ENCODE results near the gene DMXL1.

The DMXL1 gene

GRCh38 chr5:119187776-119188529, 117.1 kb downstream of the DMXL1 start:
- Histone ChIP-seq H3K4me3 (ENCODE audit: insufficient read depth, low read depth, low read length, poor library complexity, severe bottlenecking) (no peak overlapping the region), H3K36me3 (ENCODE audit: control insufficient read depth, insufficient read depth, low read length) (no peaks in the 10 kb centered on the region), H3K9me3 (ENCODE audit: control insufficient read depth, low read length) (no peaks in the 10 kb centered on the region), H3K27ac (ENCODE audit: insufficient read depth, low read length, poor library complexity, severe bottlenecking) (no peak overlapping the region), H3K27me3 (replicated peaks; ENCODE audit: control insufficient read depth, insufficient read depth, low read length, poor library complexity, severe bottlenecking) (no peaks in the 10 kb centered on the region), H3K4me1 (ENCODE audit: control insufficient read depth, insufficient read depth, low read length, poor library complexity, severe bottlenecking) (peaks cover 10% of the 10 kb centered on the region)
- no peak for DNase-seq

- no peak overlapping the region for H3K27ac ChIP-seq (ENCODE audit: insufficient read depth, low read length, poor library complexity, severe bottlenecking)
- DNase-seq, result no peak
- H3K9me3 ChIP-seq (ENCODE audit: control insufficient read depth, low read length), result no peaks in the 10 kb centered on the region
- no peak overlapping the region for H3K4me3 ChIP-seq (ENCODE audit: insufficient read depth, low read depth, low read length, poor library complexity, severe bottlenecking)
- H3K36me3 ChIP-seq (ENCODE audit: control insufficient read depth, insufficient read depth, low read length), result no peaks in the 10 kb centered on the region
- H3K27me3 ChIP-seq (replicated peaks; ENCODE audit: control insufficient read depth, insufficient read depth, low read length, poor library complexity, severe bottlenecking), result no peaks in the 10 kb centered on the region
- peaks cover 10% of the 10 kb centered on the region for H3K4me1 ChIP-seq (ENCODE audit: control insufficient read depth, insufficient read depth, low read length, poor library complexity, severe bottlenecking)
Observed at GRCh38 chr5:119190470-119191095, 119.7 kb downstream of the DMXL1 start.

GRCh38 chr5:119191944-119192343, 121.1 kb downstream of the DMXL1 start:
- H3K4me3 ChIP-seq (ENCODE audit: insufficient read depth, low read depth, low read length, poor library complexity, severe bottlenecking), result no peak overlapping the region
- no peaks in the 10 kb centered on the region for H3K9me3 ChIP-seq (ENCODE audit: control insufficient read depth, low read length)
- H3K27ac ChIP-seq (ENCODE audit: insufficient read depth, low read length, poor library complexity, severe bottlenecking), result no peak overlapping the region
- no peaks in the 10 kb centered on the region for H3K27me3 ChIP-seq (replicated peaks; ENCODE audit: control insufficient read depth, insufficient read depth, low read length, poor library complexity, severe bottlenecking)
- peaks cover 10% of the 10 kb centered on the region for H3K4me1 ChIP-seq (ENCODE audit: control insufficient read depth, insufficient read depth, low read length, poor library complexity, severe bottlenecking)
- no peak for DNase-seq
- no peaks in the 10 kb centered on the region for H3K36me3 ChIP-seq (ENCODE audit: control insufficient read depth, insufficient read depth, low read length)

- DNase-seq, result no peak
- Histone ChIP-seq H3K9me3 (ENCODE audit: control insufficient read depth, low read length) (no peaks in the 10 kb centered on the region), H3K27me3 (replicated peaks; ENCODE audit: control insufficient read depth, insufficient read depth, low read length, poor library complexity, severe bottlenecking) (no peaks in the 10 kb centered on the region), H3K4me3 (ENCODE audit: insufficient read depth, low read depth, low read length, poor library complexity, severe bottlenecking) (no peak overlapping the region), H3K36me3 (ENCODE audit: control insufficient read depth, insufficient read depth, low read length) (peaks cover 13% of the 10 kb centered on the region), H3K4me1 (ENCODE audit: control insufficient read depth, insufficient read depth, low read length, poor library complexity, severe bottlenecking) (no peaks in the 10 kb centered on the region), H3K27ac (ENCODE audit: insufficient read depth, low read length, poor library complexity, severe bottlenecking) (no peak overlapping the region)
Observed at GRCh38 chr5:119200795-119201194, 129.9 kb downstream of the DMXL1 start.

GRCh38 chr5:119207105-119207504, 136.2 kb downstream of the DMXL1 start:
- H3K4me1 ChIP-seq (ENCODE audit: control insufficient read depth, insufficient read depth, low read length, poor library complexity, severe bottlenecking), result no peaks in the 10 kb centered on the region
- H3K27me3 ChIP-seq (replicated peaks; ENCODE audit: control insufficient read depth, insufficient read depth, low read length, poor library complexity, severe bottlenecking), result no peaks in the 10 kb centered on the region
- H3K36me3 ChIP-seq (ENCODE audit: control insufficient read depth, insufficient read depth, low read length), result peaks cover 5% of the 10 kb centered on the region
- H3K9me3 ChIP-seq (ENCODE audit: control insufficient read depth, low read length), result no peaks in the 10 kb centered on the region
- no peak overlapping the region for H3K4me3 ChIP-seq (ENCODE audit: insufficient read depth, low read depth, low read length, poor library complexity, severe bottlenecking)
- H3K27ac ChIP-seq (ENCODE audit: insufficient read depth, low read length, poor library complexity, severe bottlenecking), result no peak overlapping the region
- no peak for DNase-seq

GRCh38 chr5:119212026-119212425, 141.1 kb downstream of the DMXL1 start:
- DNase-seq, result no peak

GRCh38 chr5:119212676-119213075, 141.8 kb downstream of the DMXL1 start:
- Histone ChIP-seq H3K27me3 (replicated peaks; ENCODE audit: control insufficient read depth, insufficient read depth, low read length, poor library complexity, severe bottlenecking) (no peaks in the 10 kb centered on the region), H3K9me3 (ENCODE audit: control insufficient read depth, low read length) (no peaks in the 10 kb centered on the region), H3K36me3 (ENCODE audit: control insufficient read depth, insufficient read depth, low read length) (no peaks in the 10 kb centered on the region), H3K4me3 (ENCODE audit: insufficient read depth, low read depth, low read length, poor library complexity, severe bottlenecking) (no peak overlapping the region), H3K4me1 (ENCODE audit: control insufficient read depth, insufficient read depth, low read length, poor library complexity, severe bottlenecking) (no peaks in the 10 kb centered on the region), H3K27ac (ENCODE audit: insufficient read depth, low read length, poor library complexity, severe bottlenecking) (no peak overlapping the region)
- DNase-seq, result no peak

More at GRCh38 chr5:119212026-119212425, 141.1 kb downstream of the DMXL1 start:
- Histone ChIP-seq H3K9me3 (ENCODE audit: control insufficient read depth, low read length) (no peaks in the 10 kb centered on the region), H3K36me3 (ENCODE audit: control insufficient read depth, insufficient read depth, low read length) (no peaks in the 10 kb centered on the region), H3K27me3 (replicated peaks; ENCODE audit: control insufficient read depth, insufficient read depth, low read length, poor library complexity, severe bottlenecking) (no peaks in the 10 kb centered on the region), H3K4me1 (ENCODE audit: control insufficient read depth, insufficient read depth, low read length, poor library complexity, severe bottlenecking) (no peaks in the 10 kb centered on the region), H3K27ac (ENCODE audit: insufficient read depth, low read length, poor library complexity, severe bottlenecking) (no peak overlapping the region), H3K4me3 (ENCODE audit: insufficient read depth, low read depth, low read length, poor library complexity, severe bottlenecking) (no peak overlapping the region)

- Histone ChIP-seq H3K27me3 (replicated peaks; ENCODE audit: control insufficient read depth, insufficient read depth, low read length, poor library complexity, severe bottlenecking) (no peaks in the 10 kb centered on the region), H3K36me3 (ENCODE audit: control insufficient read depth, insufficient read depth, low read length) (no peaks in the 10 kb centered on the region), H3K9me3 (ENCODE audit: control insufficient read depth, low read length) (no peaks in the 10 kb centered on the region), H3K4me3 (ENCODE audit: insufficient read depth, low read depth, low read length, poor library complexity, severe bottlenecking) (no peak overlapping the region), H3K27ac (ENCODE audit: insufficient read depth, low read length, poor library complexity, severe bottlenecking) (no peak overlapping the region), H3K4me1 (ENCODE audit: control insufficient read depth, insufficient read depth, low read length, poor library complexity, severe bottlenecking) (no peaks in the 10 kb centered on the region)
- DNase-seq, result no peak
Observed at GRCh38 chr5:119217183-119217582, 146.3 kb downstream of the DMXL1 start.

GRCh38 chr5:119218830-119219782, 148.2 kb downstream of the DMXL1 start:
- Histone ChIP-seq H3K36me3 (ENCODE audit: control insufficient read depth, insufficient read depth, low read length) (no peaks in the 10 kb centered on the region), H3K9me3 (ENCODE audit: control insufficient read depth, low read length) (no peaks in the 10 kb centered on the region), H3K27ac (ENCODE audit: insufficient read depth, low read length, poor library complexity, severe bottlenecking) (no peak overlapping the region), H3K4me1 (ENCODE audit: control insufficient read depth, insufficient read depth, low read length, poor library complexity, severe bottlenecking) (no peaks in the 10 kb centered on the region), H3K4me3 (ENCODE audit: insufficient read depth, low read depth, low read length, poor library complexity, severe bottlenecking) (no peak overlapping the region), H3K27me3 (replicated peaks; ENCODE audit: control insufficient read depth, insufficient read depth, low read length, poor library complexity, severe bottlenecking) (no peaks in the 10 kb centered on the region)
- DNase-seq, result no peak
